Central memory CD4-positive, alpha-beta T cell (primary cell): ENCODE measurements around the gene PRKAR1B.
"Not testable (repeated sequence)": the region's sequence is repeated elsewhere in the genome, so short reads cannot be mapped to it uniquely, and the experiment has no call there.

ENCODE experiments used
- DNase-seq: peaks from one replicate; pipeline ENCODE4 v3.0.0; 2022

Gene PRKAR1B

GRCh38 chr7:569071-569855, 157.8 kb downstream of the PRKAR1B start:
- DNase-seq, result no peak

DNA sequence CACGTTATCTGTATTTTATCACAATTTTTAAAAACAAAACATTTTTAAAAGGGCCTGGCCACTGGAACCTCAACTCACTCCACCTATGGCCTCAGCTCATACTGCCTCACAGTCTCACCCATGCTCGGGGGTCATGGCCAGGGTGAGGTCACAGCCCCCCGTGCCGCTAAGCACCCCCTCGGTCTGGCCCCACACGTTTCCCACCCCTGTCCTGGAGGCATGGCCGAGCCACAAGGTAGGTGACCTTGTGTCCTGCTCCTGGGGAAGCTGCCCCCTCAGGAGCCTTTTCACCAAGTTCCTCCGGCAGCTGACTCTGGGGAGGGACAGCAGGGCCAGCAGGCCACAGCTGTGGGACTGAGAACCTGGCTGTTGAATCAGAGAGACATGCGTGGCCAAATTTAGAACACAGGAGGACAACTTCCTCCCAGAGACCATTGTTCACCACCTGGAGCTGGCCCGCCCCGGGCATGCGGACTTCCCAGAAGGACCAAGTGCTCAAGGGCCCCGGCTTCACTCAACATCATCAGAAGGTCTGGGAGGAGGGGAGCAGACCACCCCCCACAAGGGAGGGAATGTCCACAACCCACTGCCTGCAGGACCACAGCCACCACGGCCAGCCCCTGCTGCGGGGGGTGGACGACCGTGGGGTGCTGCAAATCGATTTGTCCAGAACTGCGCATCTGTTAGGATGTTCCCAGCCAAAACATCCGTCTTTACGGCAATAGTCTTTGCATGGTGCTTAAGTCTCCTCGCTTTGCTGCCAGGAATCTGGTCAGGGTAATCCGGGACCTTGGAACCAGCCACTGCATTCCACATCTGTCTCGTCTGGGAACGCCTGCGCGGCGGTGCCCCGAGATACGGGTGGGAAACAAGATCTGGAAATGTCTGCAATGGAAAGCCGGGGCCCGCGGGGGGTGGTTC, 158.8 kb downstream of the PRKAR1B start:
- no peak for DNase-seq

GRCh38 chr7:567305-567883, 159.7 kb downstream of the PRKAR1B start:
- no peak for DNase-seq

DNA sequence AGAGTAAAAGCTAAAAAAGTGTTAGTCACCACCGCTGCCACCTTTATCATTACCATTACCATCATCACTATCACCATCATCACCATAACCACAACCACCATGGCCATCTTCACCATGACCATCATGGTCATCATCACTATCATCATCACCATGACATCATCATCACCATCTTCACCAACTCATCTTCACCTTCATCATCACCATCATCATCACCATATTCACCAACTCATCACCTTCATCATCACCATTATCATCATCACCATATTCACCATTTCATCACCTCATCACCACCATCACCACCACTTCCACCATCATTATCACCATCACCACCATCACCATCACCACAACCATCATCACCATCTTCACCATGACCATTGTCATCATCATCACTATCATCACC, 161.0 kb downstream of the PRKAR1B start:
- no peak for DNase-seq

GRCh38 chr7:564176-564865, 162.8 kb downstream of the PRKAR1B start:
- DNase-seq, result no peak

- no peak for DNase-seq
Measured at GRCh38 chr7:563629-564170, 163.4 kb downstream of the PRKAR1B start.

GRCh38 chr7:562789-563628, 164.1 kb downstream of the PRKAR1B start:
- DNase-seq, result no peak

DNA sequence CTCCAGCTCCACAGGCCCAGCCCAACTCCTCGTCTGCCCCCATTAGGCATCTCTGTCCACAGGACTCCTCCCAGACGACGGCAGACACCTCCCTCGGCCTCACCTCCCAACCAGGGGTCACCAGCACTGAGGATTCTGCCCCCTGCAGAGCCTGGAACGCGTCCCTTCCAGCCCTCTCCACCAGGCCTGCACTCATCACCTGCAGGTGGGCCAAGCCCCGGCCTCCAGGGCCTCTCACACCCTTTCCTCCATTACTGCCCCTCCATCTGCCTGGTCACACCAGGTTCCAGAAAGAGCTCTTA, 164.8 kb downstream of the PRKAR1B start:
- DNase-seq, result no peak

- DNase-seq, result no peak
Measured at GRCh38 chr7:561631-562373, 165.3 kb downstream of the PRKAR1B start.

- no peak for DNase-seq
Measured at GRCh38 chr7:560966-561630, 166.0 kb downstream of the PRKAR1B start.

DNA sequence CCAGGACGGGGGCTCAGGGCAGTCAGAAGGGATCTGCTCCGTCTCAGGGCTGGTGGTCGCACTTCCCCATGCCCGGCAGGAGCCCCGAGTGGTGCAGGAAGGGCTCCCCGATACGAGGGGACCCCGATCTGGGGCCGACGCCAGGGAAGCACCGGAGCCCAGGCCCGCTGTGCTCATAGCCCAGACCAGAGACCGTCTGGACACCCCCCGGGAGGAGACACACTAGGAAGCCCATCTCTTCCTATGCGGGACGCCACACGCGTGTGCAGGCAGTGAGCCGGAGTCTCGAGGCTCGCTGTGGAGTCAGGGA, 167.7 kb downstream of the PRKAR1B start:
- DNase-seq, result no peak

DNA sequence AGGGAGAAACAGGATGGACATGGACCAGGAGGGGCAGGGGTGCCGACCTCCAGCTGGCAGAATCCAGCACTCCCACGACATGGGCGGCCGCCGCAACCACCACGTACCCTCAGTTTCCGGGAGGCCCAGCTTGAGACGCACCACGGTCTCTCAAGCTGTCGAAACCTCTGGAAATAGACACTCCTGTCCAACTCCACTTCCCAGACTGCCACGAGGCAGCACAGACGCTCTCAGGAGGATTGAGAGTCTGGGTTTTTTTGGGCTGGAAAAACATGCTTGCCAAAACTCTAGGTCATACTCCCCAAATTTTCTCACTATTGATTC, 169.6 kb downstream of the PRKAR1B start:
- DNase-seq, result no peak

- no peak for DNase-seq
Measured at GRCh38 chr7:556837-557557, 170.1 kb downstream of the PRKAR1B start.

GRCh38 chr7:556291-556826, 170.7 kb downstream of the PRKAR1B start:
- DNase-seq, result no peak

DNA sequence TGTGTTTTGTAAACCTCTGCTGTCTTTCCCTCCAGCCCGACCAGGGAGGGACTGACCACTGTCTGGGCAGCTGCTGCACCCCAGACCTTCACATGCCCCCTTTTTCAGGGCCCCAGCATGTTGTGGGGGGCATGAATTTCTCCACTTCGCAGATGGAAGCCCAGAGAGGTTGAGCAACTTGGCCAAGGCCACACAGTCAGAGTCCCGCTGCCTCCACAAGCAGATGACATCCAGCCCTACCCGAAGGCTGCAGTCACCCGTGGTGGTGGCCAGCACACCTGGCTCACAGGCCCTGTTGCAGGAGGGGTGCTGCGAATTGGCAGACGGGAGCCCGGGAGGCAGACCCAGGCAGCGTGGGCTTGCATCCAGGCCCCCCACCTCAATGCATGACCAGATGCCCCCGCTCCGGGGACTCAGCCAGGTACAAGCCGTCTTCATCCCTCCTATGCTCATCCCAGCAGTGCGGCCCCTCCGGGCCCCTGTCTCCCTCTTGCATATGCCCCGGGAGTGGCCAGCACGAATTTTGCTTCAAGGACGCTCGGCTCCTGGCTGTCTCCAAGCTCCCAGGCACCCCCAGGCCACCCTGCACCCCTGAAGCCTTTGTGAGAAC, 171.4 kb downstream of the PRKAR1B start:
- no peak for DNase-seq

- DNase-seq, result no peak
Measured at GRCh38 chr7:553636-554111, 173.4 kb downstream of the PRKAR1B start.

GRCh38 chr7:552868-553635, 174.0 kb downstream of the PRKAR1B start:
- DNase-seq, result no peak

DNA sequence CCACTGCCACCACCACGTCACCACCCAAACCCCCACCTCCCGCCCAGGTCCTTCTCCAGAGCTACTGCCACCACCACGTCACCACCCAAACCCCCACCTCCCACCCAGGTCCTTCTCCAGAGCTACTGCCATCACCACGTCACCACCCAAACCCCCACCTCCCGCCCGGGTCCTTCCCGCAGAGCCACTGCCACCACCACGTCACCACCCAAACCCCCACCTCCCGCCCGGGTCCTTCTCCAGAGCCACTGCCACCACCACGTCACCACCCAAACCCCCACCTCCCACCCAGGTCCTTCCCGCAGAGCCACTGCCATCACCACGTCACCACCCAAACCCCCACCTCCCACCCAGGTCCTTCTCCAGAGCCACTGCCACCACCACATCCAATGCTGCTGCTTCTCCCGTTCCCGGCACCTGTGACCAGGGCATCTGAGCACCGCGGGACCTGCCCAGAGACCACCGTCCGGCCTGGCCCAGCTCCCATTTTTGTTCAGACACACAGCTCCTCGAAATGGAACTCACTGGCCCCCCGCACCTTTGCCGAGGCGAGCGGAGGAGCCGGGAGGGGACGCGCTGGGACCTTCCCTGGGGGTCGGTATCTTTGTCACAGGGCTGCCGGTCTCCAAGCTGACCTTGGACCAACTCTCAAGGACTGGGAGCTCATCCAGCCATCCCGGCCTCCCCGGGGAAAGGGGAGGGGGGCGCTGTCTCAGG, 174.8 kb downstream of the PRKAR1B start:
- not testable (repeated sequence) for DNase-seq
